ENCODE data around the gene CHRNA4.
"Not testable (repeated sequence)": the region's sequence is repeated elsewhere in the genome, so short reads cannot be mapped to it uniquely, and the experiment has no call there.

The CHRNA4 gene

GRCh38 chr20:63308218-63308911, 52.8 kb downstream of the CHRNA4 start:
- no peak for DNase-seq (ENCODE audit: low read depth)

GRCh38 chr20:63307538-63308217, 53.5 kb downstream of the CHRNA4 start:
- no peak for DNase-seq (ENCODE audit: low read depth)

GRCh38 chr20:63306673-63307537, 54.2 kb downstream of the CHRNA4 start:
- no peak for DNase-seq (ENCODE audit: low read depth)

- not testable (repeated sequence) for DNase-seq (ENCODE audit: low read depth)
These were observed 55.0 kb downstream of the CHRNA4 start for GRCh38 chr20:63305933-63306672.

GRCh38 chr20:63305393-63305792, 55.8 kb downstream of the CHRNA4 start:
- DNase-seq (ENCODE audit: low read depth) = no peak

GRCh38 chr20:63303095-63303666, 58.0 kb downstream of the CHRNA4 start:
- DNase-seq (ENCODE audit: low read depth) = no peak

- no peak for DNase-seq (ENCODE audit: low read depth)
These were observed 59.5 kb downstream of the CHRNA4 start for GRCh38 chr20:63301671-63302070.

- DNase-seq (ENCODE audit: low read depth) = no peak
These were observed 62.3 kb downstream of the CHRNA4 start for GRCh38 chr20:63298731-63299312.

- DNase-seq (ENCODE audit: low read depth) = no peak
These were observed 63.2 kb downstream of the CHRNA4 start for GRCh38 chr20:63297796-63298572.

- no peak for DNase-seq (ENCODE audit: low read depth)
These were observed 63.8 kb downstream of the CHRNA4 start for GRCh38 chr20:63297371-63297781.

GRCh38 chr20:63296531-63297299, 64.4 kb downstream of the CHRNA4 start:
- no peak for DNase-seq (ENCODE audit: low read depth)

- DNase-seq (ENCODE audit: low read depth) = no peak
These were observed 65.3 kb downstream of the CHRNA4 start for GRCh38 chr20:63295846-63296245.

- no peak for DNase-seq (ENCODE audit: low read depth)
These were observed 65.7 kb downstream of the CHRNA4 start for GRCh38 chr20:63295422-63295821.

GRCh38 chr20:63295018-63295417, 66.1 kb downstream of the CHRNA4 start:
- DNase-seq (ENCODE audit: low read depth) = no peak

GRCh38 chr20:63294536-63294900, 66.6 kb downstream of the CHRNA4 start:
- DNase-seq (ENCODE audit: low read depth) = no peak

- DNase-seq (ENCODE audit: low read depth) = no peak
These were observed 67.1 kb downstream of the CHRNA4 start for GRCh38 chr20:63293871-63294535.

GRCh38 chr20:63293456-63293855, 67.7 kb downstream of the CHRNA4 start:
- no peak for DNase-seq (ENCODE audit: low read depth)
